GM13976 (cell line): ENCODE results near the gene SMARCD1.

ENCODE experiments used
- DNase-seq: peaks from one replicate; pipeline ENCODE4 v3.0.0; 2012; ENCODE audit warnings: low spot score
- CTCF ChIP-seq: IDR thresholded peaks from 2 replicates; pipeline ENCODE4 v1.5.1; 2012; ENCODE audit warnings: borderline replicate concordance, mild to moderate bottlenecking; ENCODE audit not compliant: insufficient read depth; ENCODE audit errors: extremely low read depth, missing control alignments, control extremely low read depth
- in situ Hi-C: fragments of 300-500 bp; cut with MboI; formaldehyde crosslinking; loops from one replicate; pipeline ENCODE4 v1.12.0; 2022; ENCODE audit warnings: low sequenced_read_pairs, mixed read lengths, inconsistent platforms; ENCODE audit not compliant: unreplicated experiment

The SMARCD1 gene

DNA sequence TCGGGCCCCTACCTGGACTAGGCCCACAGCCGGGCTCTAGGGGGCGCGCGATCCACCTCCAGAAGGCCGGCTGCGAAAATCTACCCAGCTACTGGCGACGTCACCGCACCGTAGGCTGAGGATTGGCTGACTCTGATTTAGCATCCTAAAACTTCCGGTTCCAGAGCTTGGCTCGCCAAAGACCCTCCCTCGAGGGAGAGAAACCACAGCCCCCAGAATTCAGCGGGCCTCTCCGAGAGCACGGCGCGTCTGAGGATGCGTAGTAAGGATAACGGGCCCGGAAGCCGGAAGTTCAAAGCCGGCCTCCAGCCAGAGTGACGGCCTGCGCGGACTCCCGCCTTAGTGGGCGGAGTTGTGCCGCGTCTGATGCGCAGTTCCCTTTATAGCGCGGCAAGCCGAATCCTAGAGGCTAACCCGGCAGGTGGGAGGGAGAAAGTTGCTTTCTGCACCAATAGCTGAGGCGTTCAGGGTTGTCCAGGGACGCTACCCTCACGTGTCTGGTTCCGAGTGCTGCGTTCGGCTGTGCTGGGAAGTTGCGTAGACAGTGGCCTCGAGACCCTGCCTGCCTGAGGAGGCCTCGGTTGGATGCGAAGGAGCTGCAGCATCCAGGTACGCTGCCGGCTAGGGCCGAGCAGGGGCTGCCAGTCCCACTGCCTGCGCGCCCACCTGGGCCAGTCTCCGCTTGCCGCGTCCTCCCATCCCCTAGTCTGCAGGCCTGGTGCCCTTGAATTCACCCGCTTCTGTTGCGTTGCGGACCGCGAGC lies 26.7 kb downstream of the SMARCD1 start, which contains the start of gene COX14:
COX14 (plus strand) TSS at position 544 of the 763 bp plus-strand sequence. CDS start 7,808 bp downstream, outside the sequence.
- TF ChIP-seq CTCF, result peak; percentile 87
- in situ Hi-C loops, result no loop called here
- DNase-seq, result peak; percentile 96

DNA sequence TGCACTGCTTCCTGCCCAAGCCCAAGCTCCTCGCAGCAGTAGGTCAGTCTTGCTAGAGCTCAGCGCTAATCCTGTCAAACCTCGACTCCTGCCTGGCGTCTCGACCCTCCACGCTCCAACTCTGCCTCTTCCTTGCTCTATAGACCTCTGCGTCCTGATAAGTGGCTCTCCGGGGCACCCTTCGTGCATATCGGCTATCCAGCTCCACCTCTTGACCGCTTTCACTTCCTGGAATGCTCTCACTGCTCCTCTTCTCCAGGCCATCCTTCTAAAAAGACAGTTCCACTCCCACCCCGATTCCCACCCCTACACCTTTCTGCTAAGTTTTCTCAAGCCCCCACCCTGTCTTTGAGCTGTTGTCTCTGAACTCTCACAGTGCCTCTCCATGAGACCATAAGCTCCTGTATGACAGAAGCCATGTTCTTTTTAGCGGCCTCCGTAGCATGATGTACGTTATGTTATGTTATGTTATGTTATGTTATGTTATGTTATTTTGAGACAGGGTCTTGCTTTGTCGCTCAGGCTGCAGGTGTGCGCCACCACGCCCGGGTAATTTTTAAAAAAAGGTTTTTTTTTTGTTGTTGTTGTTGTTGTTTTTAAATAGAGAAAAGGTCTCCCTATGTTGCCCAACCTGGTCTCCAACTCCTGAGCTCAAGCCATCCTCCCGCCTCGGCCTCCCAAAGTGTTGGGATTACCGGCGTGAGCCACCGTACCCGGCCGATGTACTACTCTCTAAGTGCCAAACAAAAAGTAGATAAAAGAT lies 27.5 kb downstream of the SMARCD1 start:
- DNase-seq, result peak; percentile 48

DNA sequence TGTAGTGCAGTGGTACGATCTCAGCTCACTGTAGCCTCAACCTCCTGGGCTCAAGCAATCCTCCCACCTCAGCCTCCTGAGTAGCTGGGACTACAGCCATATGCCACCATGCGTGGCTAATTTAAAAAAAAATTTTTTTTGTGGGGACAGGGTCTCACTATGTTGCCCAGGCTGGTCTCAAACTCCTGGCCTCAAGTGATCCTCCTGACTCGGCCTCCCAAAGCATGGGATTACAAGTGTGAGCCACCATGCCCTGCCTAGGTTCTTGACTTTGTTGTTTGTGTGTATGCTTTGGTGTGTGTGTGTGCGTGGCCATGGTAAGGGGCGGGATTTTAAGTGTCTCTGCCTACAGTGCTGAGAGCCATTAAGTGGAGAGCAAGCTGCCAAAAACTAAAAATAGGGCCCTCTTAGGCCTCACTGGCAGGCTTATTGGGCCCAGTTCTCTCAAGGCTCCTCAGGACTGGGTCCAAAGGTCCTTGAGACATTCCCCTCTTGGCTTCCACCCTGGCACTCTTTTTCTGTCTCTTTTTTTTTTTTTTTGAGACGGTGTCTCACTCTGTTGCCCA lies 32.0 kb downstream of the SMARCD1 start:
- in situ Hi-C loops, result no loop called here
- DNase-seq, result no peak
- TF ChIP-seq CTCF, result no peak

More for the DNA sequence above, 27.5 kb downstream of the SMARCD1 start:
- in situ Hi-C loops, result no loop called here
- no peak for TF ChIP-seq CTCF

GRCh38 chr12:50119387-50119786 lies 34.2 kb downstream of the SMARCD1 start:
- in situ Hi-C loops, result no loop called here
- DNase-seq, result no peak
- no peak for TF ChIP-seq CTCF

DNA sequence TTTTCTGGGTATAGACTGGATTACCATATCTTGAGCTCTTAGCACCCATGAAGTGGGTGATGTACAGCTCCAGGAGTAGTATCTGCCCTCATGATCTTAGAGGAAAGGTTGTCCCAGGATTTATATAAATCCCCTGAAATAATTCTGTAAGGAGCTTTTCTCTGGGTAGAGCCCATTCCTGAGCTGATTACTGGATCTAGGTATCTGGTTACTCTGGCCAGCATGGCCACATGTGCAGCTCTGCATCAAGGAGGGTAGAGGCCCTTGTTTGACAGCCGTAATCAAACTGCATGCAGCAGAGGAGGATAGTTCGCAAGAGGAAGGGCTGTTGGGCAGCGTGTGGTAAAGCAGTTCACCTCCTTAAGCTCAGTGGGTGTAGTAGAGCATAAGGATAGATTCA lies 35.4 kb downstream of the SMARCD1 start:
- no peak for DNase-seq
- in situ Hi-C loops, result no loop called here
- no peak for TF ChIP-seq CTCF

DNA sequence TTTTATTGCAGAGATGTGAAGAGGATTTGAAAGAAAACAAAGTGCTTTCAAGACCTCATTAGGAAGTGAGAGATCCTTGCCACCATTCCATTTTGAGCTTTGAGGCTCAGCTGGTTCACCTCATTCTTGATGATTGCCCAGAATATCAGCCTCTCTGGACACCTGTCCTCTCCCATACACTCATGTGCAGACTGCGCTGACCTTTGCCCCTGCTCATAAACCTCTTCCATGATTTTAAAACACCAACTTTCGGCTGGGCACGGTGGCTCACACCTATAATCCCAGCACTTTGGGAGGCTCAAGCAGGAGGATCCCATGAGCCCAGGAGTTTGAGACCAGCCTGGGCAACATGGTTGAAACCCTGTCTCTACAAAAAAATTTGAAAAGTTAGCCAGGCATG lies 35.8 kb downstream of the SMARCD1 start:
- DNase-seq, result no peak
- no peak for TF ChIP-seq CTCF
- in situ Hi-C loops, result no loop called here
